Mammary epithelial cell (primary cell): Measurements from ENCODE around the gene MLXIP.

Experiments
- CTCF ChIP-seq, 2 donors: IDR thresholded peaks in 1 of 2; conservative IDR thresholded peaks in 1 of 2; 2 replicates each; pipeline ENCODE4 v1.5.1; 2011 to 2012; ENCODE audit warnings: inconsistent platforms in 2 of 2, low read length in 2 of 2, mild to moderate bottlenecking in 2 of 2, control low read depth in 1 of 2, low read depth in 1 of 2; ENCODE audit not compliant: insufficient read depth in 1 of 2; ENCODE audit errors: extremely low read depth in 1 of 2
- EZH2 ChIP-seq: IDR thresholded peaks from 2 replicates; pipeline ENCODE4 v1.6.1; 2012; ENCODE audit warnings: low read length, inconsistent platforms, borderline replicate concordance

- TF ChIP-seq CTCF (conservative IDR thresholded peaks at IDR 0.05 in 1 of 2, IDR thresholded peaks at IDR 0.05 in 1 of 2; ENCODE audit: extremely low read depth in 1 of 2, insufficient read depth in 1 of 2, low read depth in 1 of 2, low read length in 2 of 2) (no peak), EZH2 (no peak)
Measured at GRCh38 chr12:122088179-122088810, 9.7 kb downstream of the MLXIP start.
